Measurements from ENCODE around the gene RANBP17.

The RANBP17 gene

GRCh38 chr5:171102877-171103610 lies 241.2 kb downstream of the RANBP17 start:
- no peak for DNase-seq

- no peak for DNase-seq
These were observed 245.9 kb downstream of the RANBP17 start for GRCh38 chr5:171107669-171108068.

- DNase-seq: no peak
These were observed 253.7 kb downstream of the RANBP17 start for GRCh38 chr5:171115519-171115918.

- no peak for DNase-seq
These were observed 254.9 kb downstream of the RANBP17 start for GRCh38 chr5:171116719-171117118.

GRCh38 chr5:171120986-171121622 lies 259.3 kb downstream of the RANBP17 start:
- DNase-seq: no peak

GRCh38 chr5:171121638-171122037 lies 259.8 kb downstream of the RANBP17 start:
- DNase-seq: no peak

- DNase-seq: no peak
These were observed 260.6 kb downstream of the RANBP17 start for GRCh38 chr5:171122372-171122771.

DNA sequence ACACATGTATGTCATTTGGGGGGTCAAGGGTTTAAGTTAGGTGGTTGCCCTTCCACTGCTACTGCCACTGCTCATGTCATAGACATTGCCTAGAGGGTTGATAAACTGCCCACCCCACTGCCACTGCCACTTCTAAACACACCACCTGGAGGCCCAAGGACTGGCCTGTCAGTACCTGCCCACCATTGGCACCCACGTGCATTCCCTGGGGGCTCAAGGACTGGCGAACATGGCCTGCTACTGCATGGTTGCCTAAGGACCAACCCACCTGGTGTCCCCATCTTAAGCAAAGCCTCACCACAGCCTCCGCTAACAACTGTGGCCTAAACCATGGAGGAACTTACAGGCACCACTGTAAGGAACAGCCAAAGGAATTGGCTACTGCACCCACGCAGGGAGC lies 261.6 kb downstream of the RANBP17 start:
- no peak for DNase-seq

DNA sequence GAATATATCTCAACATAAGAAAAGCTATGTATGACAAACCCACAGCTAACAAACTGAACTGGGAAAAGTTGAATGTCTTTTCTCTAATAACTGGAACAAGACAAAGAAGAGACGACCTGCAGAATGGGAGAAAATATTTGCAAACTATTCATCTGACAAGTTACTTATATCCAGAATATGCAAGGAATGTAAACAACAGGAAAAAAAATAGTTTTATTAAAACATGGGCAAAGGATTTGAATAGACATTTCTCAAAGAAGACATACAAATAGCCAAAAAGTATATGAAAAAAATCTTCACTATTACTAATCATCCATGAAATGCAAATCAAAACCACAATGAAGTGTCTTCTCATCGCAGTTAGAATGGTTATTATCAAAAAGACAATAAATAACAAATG lies 265.5 kb downstream of the RANBP17 start:
- DNase-seq: no peak

DNA sequence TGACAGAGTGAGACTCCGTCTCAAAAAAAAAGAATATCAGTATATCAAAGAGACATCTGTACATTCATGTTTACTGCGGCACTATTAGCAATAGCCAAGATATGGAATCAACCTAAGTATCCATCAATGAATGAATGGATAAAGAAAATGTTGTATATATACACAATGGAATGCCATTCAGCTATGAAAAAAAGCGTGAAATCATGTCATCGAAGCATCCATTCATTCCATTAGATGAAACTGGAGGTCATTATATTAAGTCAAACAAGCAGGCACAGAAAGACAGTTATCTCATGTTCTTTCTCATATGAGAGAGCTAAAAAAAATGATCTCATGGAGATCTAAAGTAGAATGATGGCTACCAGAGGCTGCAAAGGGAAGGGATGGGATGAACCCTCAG lies 266.3 kb downstream of the RANBP17 start:
- no peak for DNase-seq

DNA sequence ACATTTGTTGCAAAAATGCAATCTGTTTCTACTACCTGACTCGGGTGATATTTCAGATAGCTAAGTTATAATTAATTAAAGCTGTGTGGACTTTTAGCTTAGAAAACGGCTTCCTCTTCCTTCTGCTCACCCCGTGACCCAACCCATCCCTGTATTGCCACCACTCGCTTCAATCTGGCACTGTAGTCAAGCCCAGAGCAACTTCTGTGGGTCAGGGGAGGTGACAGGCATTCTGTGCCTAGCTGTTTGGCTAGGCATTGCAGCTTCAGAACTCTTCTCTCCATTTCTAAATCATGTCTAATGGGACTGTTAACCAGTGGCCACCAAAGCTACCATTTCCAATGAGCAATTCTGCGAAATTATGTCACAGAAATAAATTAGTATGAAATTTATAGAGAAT lies 267.5 kb downstream of the RANBP17 start:
- no peak for DNase-seq

GRCh38 chr5:171131497-171131896 lies 269.7 kb downstream of the RANBP17 start:
- DNase-seq: peak; percentile 2

- no peak for DNase-seq
These were observed 276.1 kb downstream of the RANBP17 start for GRCh38 chr5:171137768-171138525.

DNA sequence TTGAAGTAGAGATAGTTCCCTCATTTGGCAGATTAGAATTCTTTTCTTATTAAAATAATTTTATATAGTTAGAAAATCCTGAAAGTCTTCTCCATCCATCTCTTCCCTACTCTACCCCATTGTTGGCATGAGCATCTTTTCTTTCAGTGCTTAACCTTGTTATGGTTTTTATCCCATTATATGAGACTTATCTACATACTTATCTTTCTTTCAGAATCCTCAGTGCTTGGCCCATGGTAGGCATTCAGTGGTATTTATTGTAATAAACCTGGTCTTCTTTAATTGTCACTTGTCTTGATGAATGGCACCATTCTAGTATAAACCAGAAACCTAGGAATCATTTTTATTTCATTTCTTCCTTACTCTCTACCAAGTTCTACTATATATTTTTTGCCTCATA lies 277.4 kb downstream of the RANBP17 start:
- DNase-seq: no peak

GRCh38 chr5:171142617-171143016 lies 280.8 kb downstream of the RANBP17 start:
- no peak for DNase-seq

DNA sequence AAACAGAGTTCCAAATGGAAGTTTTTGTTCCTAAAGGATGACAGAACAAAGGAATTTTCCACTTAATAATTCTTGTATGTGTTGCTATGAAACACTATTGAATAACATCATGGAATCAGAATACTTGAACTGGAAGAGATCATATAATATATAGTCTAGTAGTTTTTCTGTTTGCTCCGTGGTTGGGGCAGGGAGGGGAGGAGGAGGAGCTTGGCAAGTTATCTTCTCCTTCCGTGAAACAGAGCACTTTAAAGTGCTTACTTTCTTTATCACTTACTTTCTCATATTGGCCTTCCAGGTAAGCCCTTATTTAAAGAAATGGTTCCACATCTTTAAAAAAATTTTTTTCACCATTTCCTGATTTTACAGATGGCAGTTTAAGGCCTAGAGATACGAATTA lies 281.4 kb downstream of the RANBP17 start:
- DNase-seq: no peak

- no peak for DNase-seq
These were observed 282.1 kb downstream of the RANBP17 start for GRCh38 chr5:171143926-171144325.

DNA sequence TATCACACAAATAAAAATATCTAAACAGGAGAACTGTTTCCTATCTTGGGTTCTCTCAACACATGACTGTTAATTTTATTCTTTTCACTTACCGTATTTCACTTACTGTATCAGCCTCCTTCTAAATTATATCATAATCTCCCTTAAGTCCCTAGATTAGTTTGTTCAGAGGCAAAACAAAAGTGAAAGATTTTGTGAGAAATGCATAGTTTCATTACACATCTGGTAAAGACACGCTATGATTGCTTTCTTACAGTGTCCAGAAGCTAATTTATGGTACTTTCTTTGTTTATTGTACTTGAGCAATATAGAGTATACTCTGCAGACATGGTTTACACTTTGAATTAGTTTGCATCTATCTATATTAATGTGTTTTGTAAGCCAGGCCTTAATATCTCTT lies 287.5 kb downstream of the RANBP17 start:
- DNase-seq: no peak

DNA sequence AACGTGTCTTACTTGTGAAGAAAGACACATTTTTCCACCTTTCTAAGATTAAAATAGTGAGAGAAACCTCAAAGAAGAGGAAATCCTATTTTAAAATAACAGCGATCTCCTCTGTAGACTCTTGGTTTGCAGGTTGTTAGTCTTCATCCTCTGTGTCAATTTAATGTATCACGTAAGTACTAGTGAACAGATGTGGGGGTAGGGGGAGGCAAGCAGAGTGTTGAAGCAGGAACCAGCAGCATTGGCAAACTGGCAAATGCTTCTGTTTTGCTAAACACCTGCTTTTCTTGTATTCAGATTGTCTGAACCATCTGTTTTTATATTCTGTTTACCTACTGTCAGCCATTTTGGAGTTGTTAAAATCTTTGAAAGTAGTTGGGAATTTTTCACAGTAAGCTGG lies 288.0 kb downstream of the RANBP17 start:
- peak; percentile 54 for DNase-seq

DNA sequence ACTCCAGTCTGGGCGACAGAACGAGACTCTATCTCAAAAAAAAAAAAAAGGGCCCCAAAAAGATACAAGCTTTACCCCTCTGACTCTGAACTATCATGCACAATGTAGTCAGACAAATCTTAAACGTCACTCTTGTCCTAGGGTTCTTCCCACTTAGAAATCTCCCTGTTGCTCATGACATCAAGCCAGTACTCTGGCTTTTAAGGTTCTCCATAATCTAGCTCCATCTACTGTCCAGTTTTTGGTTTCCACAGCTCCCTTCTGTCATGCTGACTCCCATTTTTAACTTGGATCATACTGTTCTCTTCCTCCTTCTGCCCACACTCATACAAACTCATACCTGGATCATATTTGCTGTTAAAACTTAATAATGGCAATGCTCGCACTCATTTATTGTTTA lies 290.6 kb downstream of the RANBP17 start:
- DNase-seq: peak; percentile 26

- no peak for DNase-seq
These were observed 293.8 kb downstream of the RANBP17 start for GRCh38 chr5:171155621-171156020.

DNA sequence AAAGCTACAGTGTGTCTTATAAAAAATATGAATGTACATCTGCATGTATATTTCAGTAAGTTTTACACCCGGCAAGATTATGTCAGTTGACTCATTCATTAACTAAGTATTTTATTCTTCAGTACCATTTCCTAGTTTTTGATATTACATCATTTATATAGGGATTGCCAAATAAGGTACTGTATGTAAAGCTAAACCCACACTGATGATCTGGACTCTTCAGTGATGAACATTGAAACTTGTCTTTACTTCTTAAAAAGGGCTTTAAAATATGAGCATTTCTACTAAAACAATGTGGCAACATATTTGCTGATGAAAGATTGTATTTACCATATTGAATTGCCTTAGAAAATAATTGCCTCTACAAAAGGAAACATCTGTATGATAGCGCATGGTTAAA lies 295.5 kb downstream of the RANBP17 start:
- no peak for DNase-seq

- DNase-seq: peak; percentile 59
These were observed 296.0 kb downstream of the RANBP17 start for GRCh38 chr5:171157775-171158174.

GRCh38 chr5:171158581-171158980 lies 296.8 kb downstream of the RANBP17 start:
- DNase-seq: no peak
